Esophagus squamous epithelium (tissue), 4 donors: ENCODE results near the gene DNAJC4.

Source experiments
- POLR2A ChIP-seq, 4 donors: fragments of 450-650 bp; IDR thresholded peaks; one replicate each; pipeline ENCODE4 v1.6.1; 2017; ENCODE audit warnings: antibody characterized with exemption in 4 of 4, mild to moderate bottlenecking in 4 of 4, moderate library complexity in 3 of 4
- TF ChIP-seq, protein P1 (sequence below), 6 experiments: fragments of 450-650 bp in 4 of 6; fragments of 200-600 bp in 2 of 6; sonication (generic) in 2 of 6; IDR thresholded peaks; one replicate each; pipeline ENCODE4 v1.5.1; 2016 to 2019; ENCODE audit warnings: antibody characterized with exemption in 6 of 6, mild to moderate bottlenecking in 4 of 6, moderate library complexity in 4 of 6

DNA sequence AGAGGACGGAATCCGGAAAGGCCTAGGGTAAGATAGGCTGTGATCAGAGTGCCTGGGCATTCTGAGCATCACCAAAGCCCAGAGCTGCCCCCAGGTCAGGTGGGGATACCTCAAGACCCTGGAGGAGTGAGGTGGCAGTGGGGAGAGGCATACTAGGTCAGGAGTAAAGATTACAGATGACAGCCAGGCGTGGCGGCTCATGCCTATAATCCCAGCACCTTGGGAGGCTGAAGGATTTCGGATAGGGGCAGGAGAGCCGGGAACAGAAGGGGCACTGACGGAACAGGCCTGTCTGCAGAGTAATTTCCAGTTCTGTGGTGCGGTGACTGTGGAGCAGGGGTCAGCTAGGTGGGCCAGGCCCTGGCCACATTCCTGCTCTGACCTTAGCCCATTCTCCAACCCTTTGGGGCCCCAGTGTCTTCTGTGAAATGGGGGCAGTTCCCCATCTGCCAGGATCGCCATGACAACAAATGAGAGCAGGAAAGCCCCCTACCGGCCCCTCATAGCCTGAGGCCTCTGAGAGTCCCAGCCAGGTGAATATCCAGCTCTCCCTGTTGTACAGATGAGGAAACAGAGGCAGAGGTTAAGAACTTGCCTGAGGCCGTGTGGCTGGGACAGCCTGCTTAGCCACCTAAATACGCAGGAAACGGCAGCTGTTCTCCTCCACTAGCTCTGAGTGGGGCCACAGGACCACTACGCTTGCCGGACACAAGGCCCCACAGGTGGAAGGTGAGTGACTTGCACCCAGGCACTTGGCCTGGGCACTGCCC is 44.9 kb downstream of the DNAJC4 start:
- no peak for TF ChIP-seq POLR2A (IDR thresholded peaks at IDR 0.05)
- TF ChIP-seq, protein P1, sequence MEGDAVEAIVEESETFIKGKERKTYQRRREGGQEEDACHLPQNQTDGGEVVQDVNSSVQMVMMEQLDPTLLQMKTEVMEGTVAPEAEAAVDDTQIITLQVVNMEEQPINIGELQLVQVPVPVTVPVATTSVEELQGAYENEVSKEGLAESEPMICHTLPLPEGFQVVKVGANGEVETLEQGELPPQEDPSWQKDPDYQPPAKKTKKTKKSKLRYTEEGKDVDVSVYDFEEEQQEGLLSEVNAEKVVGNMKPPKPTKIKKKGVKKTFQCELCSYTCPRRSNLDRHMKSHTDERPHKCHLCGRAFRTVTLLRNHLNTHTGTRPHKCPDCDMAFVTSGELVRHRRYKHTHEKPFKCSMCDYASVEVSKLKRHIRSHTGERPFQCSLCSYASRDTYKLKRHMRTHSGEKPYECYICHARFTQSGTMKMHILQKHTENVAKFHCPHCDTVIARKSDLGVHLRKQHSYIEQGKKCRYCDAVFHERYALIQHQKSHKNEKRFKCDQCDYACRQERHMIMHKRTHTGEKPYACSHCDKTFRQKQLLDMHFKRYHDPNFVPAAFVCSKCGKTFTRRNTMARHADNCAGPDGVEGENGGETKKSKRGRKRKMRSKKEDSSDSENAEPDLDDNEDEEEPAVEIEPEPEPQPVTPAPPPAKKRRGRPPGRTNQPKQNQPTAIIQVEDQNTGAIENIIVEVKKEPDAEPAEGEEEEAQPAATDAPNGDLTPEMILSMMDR (IDR thresholded peaks at IDR 0.05), result no peak
